Fibroblast of the aortic adventitia (primary cell): ENCODE data around the gene PCDH11Y. TPM values are rescaled to one million over a fixed set of nuclear protein-coding genes. Genes with fewer than 3 reads are reported as not detected.

Experiments used
- small RNA-seq: library from RNA; depleted of rRNA; stranded (forward); fragments of <200 nt; gene quantifications from one replicate; pipeline ENCODE3, GENCODE V24; 2012
- total RNA-seq: library from RNA; depleted of rRNA; stranded (reverse); fragments of >200 nt; gene quantifications from 2 replicates; pipeline ENCODE4 v1.2.3, GENCODE V29; 2012; ENCODE audit warnings: low replicate concordance

PCDH11Y gene
- total RNA-seq, 1 donor = not detected

Small RNA genes lying within 50 kb of the gene (small RNA-seq; reads per million reads assigned to genes)
- gene RNU2-57P (not detected), gene SNX3P1Y (not detected)
